HL-60 (cell line): ENCODE results near the gene TPT1.

Experiments
- CTCF ChIP-seq: IDR thresholded peaks from one replicate; pipeline ENCODE4 v1.5.1; 2011; ENCODE audit warnings: low read length, control low read depth, inconsistent platforms; ENCODE audit not compliant: insufficient read depth
- POLR2AphosphoS5 ChIP-seq: IDR thresholded peaks from 2 replicates; pipeline ENCODE4 v1.6.1; 2012; ENCODE audit warnings: low read depth
- TF ChIP-seq, protein P1 (sequence below): IDR thresholded peaks from 2 replicates; pipeline ENCODE4 v1.6.1; 2012; ENCODE audit warnings: low read depth; ENCODE audit not compliant: insufficient replicate concordance

- no peak for TF ChIP-seq CTCF
- no peak for TF ChIP-seq POLR2AphosphoS5
- TF ChIP-seq, protein P1, sequence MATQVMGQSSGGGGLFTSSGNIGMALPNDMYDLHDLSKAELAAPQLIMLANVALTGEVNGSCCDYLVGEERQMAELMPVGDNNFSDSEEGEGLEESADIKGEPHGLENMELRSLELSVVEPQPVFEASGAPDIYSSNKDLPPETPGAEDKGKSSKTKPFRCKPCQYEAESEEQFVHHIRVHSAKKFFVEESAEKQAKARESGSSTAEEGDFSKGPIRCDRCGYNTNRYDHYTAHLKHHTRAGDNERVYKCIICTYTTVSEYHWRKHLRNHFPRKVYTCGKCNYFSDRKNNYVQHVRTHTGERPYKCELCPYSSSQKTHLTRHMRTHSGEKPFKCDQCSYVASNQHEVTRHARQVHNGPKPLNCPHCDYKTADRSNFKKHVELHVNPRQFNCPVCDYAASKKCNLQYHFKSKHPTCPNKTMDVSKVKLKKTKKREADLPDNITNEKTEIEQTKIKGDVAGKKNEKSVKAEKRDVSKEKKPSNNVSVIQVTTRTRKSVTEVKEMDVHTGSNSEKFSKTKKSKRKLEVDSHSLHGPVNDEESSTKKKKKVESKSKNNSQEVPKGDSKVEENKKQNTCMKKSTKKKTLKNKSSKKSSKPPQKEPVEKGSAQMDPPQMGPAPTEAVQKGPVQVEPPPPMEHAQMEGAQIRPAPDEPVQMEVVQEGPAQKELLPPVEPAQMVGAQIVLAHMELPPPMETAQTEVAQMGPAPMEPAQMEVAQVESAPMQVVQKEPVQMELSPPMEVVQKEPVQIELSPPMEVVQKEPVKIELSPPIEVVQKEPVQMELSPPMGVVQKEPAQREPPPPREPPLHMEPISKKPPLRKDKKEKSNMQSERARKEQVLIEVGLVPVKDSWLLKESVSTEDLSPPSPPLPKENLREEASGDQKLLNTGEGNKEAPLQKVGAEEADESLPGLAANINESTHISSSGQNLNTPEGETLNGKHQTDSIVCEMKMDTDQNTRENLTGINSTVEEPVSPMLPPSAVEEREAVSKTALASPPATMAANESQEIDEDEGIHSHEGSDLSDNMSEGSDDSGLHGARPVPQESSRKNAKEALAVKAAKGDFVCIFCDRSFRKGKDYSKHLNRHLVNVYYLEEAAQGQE = no peak
These were observed 40.2 kb upstream of the TPT1 start for GRCh38 chr13:45381196-45381595.
